Progenitor cell of endocrine pancreas (in vitro differentiated cells): Measurements from ENCODE around the gene CAMLG. TPM values are rescaled to one million over a fixed set of nuclear protein-coding genes. Genes with fewer than 3 reads are reported as not detected.

ENCODE experiments used
- DNase-seq: peaks from one replicate; pipeline ENCODE4 v3.0.0; 2021; ENCODE audit warnings: low spot score; ENCODE audit not compliant: unreplicated experiment
- H3K27ac Mint-ChIP-seq: 2 replicates; pipeline ENCODE4 v1.8.0; 2021; ENCODE audit warnings: mild to moderate bottlenecking, moderate library complexity, mixed read lengths
- H3K27me3 Mint-ChIP-seq: 2 replicates; pipeline ENCODE4 v1.8.0; 2021; ENCODE audit warnings: mixed read lengths
- H3K36me3 Mint-ChIP-seq: 2 replicates; pipeline ENCODE4 v1.8.0; 2022; ENCODE audit warnings: mixed read lengths; ENCODE audit not compliant: insufficient read depth
- H3K4me1 Mint-ChIP-seq: 2 replicates; pipeline ENCODE4 v1.8.0; 2021; ENCODE audit warnings: low read depth, mixed read lengths
- H3K4me3 Mint-ChIP-seq: 2 replicates; pipeline ENCODE4 v1.8.0; 2021; ENCODE audit warnings: low read depth, mild to moderate bottlenecking, moderate library complexity, mixed read lengths
- H3K9me3 Mint-ChIP-seq: 2 replicates; pipeline ENCODE4 v1.8.0; 2021; ENCODE audit warnings: low read depth, mixed read lengths
- CTCF ChIP-seq: fragments of 200-600 bp; sonication (generic); IDR thresholded peaks from one replicate; pipeline ENCODE4 v1.5.0; 2021; ENCODE audit warnings: antibody characterized with exemption, mild to moderate bottlenecking; ENCODE audit not compliant: unreplicated experiment
- total RNA-seq: library from RNA; stranded (reverse); gene quantifications from 2 replicates; pipeline ENCODE4 v1.2.1, GENCODE V29; 2021

CAMLG gene
- total RNA-seq, 1 donor from 2014 or later: 40.8 TPM

- no peak for TF ChIP-seq CTCF
- Mint-ChIP-seq H3K9me3 (no peaks in the 10 kb centered on the region), H3K27ac (no peak overlapping the region), H3K27me3 (no peaks in the 10 kb centered on the region), H3K4me1 (no peaks in the 10 kb centered on the region), H3K4me3 (no peak overlapping the region), H3K36me3 (peaks cover 24% of the 10 kb centered on the region)
- DNase-seq: no peak
Observed at GRCh38 chr5:134793111-134793510, 54.8 kb downstream of the CAMLG start.

GRCh38 chr5:134794082-134794481 lies 55.7 kb downstream of the CAMLG start:
- DNase-seq: no peak
- no peak for TF ChIP-seq CTCF
- Mint-ChIP-seq H3K36me3 (peaks cover 29% of the 10 kb centered on the region), H3K27ac (no peak overlapping the region), H3K4me1 (no peaks in the 10 kb centered on the region), H3K9me3 (no peaks in the 10 kb centered on the region), H3K27me3 (no peaks in the 10 kb centered on the region), H3K4me3 (no peak overlapping the region)

GRCh38 chr5:134794819-134795218 lies 56.5 kb downstream of the CAMLG start:
- peaks cover 31% of the 10 kb centered on the region for H3K36me3 Mint-ChIP-seq
- H3K27ac Mint-ChIP-seq: no peak overlapping the region
- H3K4me1 Mint-ChIP-seq: no peaks in the 10 kb centered on the region
- no peak for DNase-seq
- TF ChIP-seq CTCF: no peak
- H3K27me3 Mint-ChIP-seq: no peaks in the 10 kb centered on the region
- H3K4me3 Mint-ChIP-seq: no peak overlapping the region
- no peaks in the 10 kb centered on the region for H3K9me3 Mint-ChIP-seq

- Mint-ChIP-seq H3K27ac (no peak overlapping the region), H3K4me1 (no peaks in the 10 kb centered on the region), H3K27me3 (no peaks in the 10 kb centered on the region), H3K36me3 (peaks cover 26% of the 10 kb centered on the region), H3K4me3 (no peak overlapping the region), H3K9me3 (no peaks in the 10 kb centered on the region)
- no peak for DNase-seq
- no peak for TF ChIP-seq CTCF
Observed at GRCh38 chr5:134798468-134798867, 60.1 kb downstream of the CAMLG start.

Other genes with a start within 250 kb of the CAMLG start
- gene JADE2, start 212.9 kb upstream of the CAMLG start, total RNA-seq: 6.7 and 7.8 TPM in 2 replicates
- 51.9 and 54.8 TPM in 2 replicates for gene SAR1B, start 105.7 kb upstream of the CAMLG start, total RNA-seq
- 25.1 and 27.0 TPM in 2 replicates for gene SEC24A, start 89.8 kb upstream of the CAMLG start, total RNA-seq
- gene DDX46, start 20.2 kb downstream of the CAMLG start, total RNA-seq: 72.3 and 73.2 TPM in 2 replicates
- 59.2 and 62.2 TPM in 2 replicates for gene C5orf24, start 107.4 kb downstream of the CAMLG start, total RNA-seq
- 43.9 and 46.5 TPM in 2 replicates for gene TXNDC15, start 135.8 kb downstream of the CAMLG start, total RNA-seq
- gene PCBD2, start 166.6 kb downstream of the CAMLG start, total RNA-seq: 18.6 and 18.8 TPM in 2 replicates
- gene CATSPER3, start 229.4 kb downstream of the CAMLG start, total RNA-seq: 1.3 and 1.4 TPM in 2 replicates